Activated T-cell treated with anti-CD3 and anti-CD28 coated beads, Interleukin-2, amount 50 U/mL, for 4 hours (primary cell): ENCODE data around the gene VSIR. TPM values are rescaled to one million over a fixed set of nuclear protein-coding genes. Genes with fewer than 3 reads are reported as not detected.

Experiments used
- ATAC-seq, 2 donors: fragments of 200-7000 bp; cut with Tn5 transposase; one replicate each; pipeline ENCODE4 v1.10.0; 2021
- DNase-seq: peaks from one replicate; pipeline ENCODE4 v3.0.0-alpha.2; 2020
- H3K27me3 Mint-ChIP-seq: one replicate; pipeline ENCODE4 v1.8.0; 2021; ENCODE audit warnings: low read depth, mixed read lengths
- H3K36me3 Mint-ChIP-seq: one replicate; pipeline ENCODE4 v1.8.0; 2022; ENCODE audit warnings: mixed read lengths; ENCODE audit not compliant: insufficient read depth
- H3K4me1 Mint-ChIP-seq: one replicate; pipeline ENCODE4 v1.8.0; 2021; ENCODE audit warnings: low read depth, mixed read lengths
- H3K4me3 Mint-ChIP-seq: one replicate; pipeline ENCODE4 v1.8.0; 2021; ENCODE audit warnings: mild to moderate bottlenecking, moderate library complexity, mixed read lengths
- H3K9me3 Mint-ChIP-seq: one replicate; pipeline ENCODE4 v1.8.0; 2021; ENCODE audit warnings: mixed read lengths
- total RNA-seq, 3 donors: library from RNA; stranded (reverse); gene quantifications; one replicate each; pipeline ENCODE4 v1.2.1, GENCODE V29; 2021

The VSIR gene
- total RNA-seq, 3 donors from 2014 or later = 238 to 274 (median 240) TPM

GRCh38 chr10:71812016-71812912, 38.9 kb upstream of the VSIR start:
- no peaks in the 10 kb centered on the region for H3K4me1 Mint-ChIP-seq
- H3K36me3 Mint-ChIP-seq = peaks cover 11% of the 10 kb centered on the region
- no peaks in the 10 kb centered on the region for H3K27me3 Mint-ChIP-seq
- no peak overlapping the region for H3K4me3 Mint-ChIP-seq
- no peaks in the 10 kb centered on the region for H3K9me3 Mint-ChIP-seq
- DNase-seq (peak; percentile 82), ATAC-seq (peak; percentile 93 to 96)

DNA sequence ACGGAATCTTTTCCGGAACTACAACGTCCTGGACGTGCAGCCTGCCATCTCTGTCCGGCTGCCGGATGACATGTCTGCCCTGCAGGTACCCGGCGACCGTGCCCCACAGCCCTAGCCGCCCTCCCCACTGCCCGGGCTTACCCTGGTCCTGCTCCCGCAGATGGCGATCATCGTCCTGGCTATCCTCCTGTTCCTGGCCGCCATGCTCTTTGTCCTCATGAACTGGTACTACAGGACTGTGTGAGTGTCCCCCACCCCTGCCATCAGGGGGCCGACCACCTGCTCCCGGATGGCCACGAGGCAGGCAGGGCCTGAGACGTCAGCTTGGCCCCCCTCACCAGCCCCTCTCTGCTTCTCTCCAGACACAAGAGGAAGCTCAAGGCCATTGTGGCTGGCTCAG, 38.0 kb upstream of the VSIR start:
- H3K4me1 Mint-ChIP-seq = no peaks in the 10 kb centered on the region
- H3K9me3 Mint-ChIP-seq = no peaks in the 10 kb centered on the region
- peaks cover 6% of the 10 kb centered on the region for H3K36me3 Mint-ChIP-seq
- no peaks in the 10 kb centered on the region for H3K27me3 Mint-ChIP-seq
- DNase-seq = no peak
- no peak for ATAC-seq
- no peak overlapping the region for H3K4me3 Mint-ChIP-seq

GRCh38 chr10:71810048-71810750, 36.9 kb upstream of the VSIR start:
- Mint-ChIP-seq H3K4me1 (no peaks in the 10 kb centered on the region), H3K27me3 (no peaks in the 10 kb centered on the region), H3K36me3 (no peaks in the 10 kb centered on the region), H3K4me3 (no peak overlapping the region), H3K9me3 (no peaks in the 10 kb centered on the region)
- DNase-seq (no peak), ATAC-seq (no peak)

GRCh38 chr10:71809628-71810027, 36.3 kb upstream of the VSIR start:
- Mint-ChIP-seq H3K27me3 (no peaks in the 10 kb centered on the region), H3K4me1 (no peaks in the 10 kb centered on the region), H3K36me3 (no peaks in the 10 kb centered on the region), H3K9me3 (no peaks in the 10 kb centered on the region), H3K4me3 (no peak overlapping the region)
- DNase-seq (no peak), ATAC-seq (no peak)

DNA sequence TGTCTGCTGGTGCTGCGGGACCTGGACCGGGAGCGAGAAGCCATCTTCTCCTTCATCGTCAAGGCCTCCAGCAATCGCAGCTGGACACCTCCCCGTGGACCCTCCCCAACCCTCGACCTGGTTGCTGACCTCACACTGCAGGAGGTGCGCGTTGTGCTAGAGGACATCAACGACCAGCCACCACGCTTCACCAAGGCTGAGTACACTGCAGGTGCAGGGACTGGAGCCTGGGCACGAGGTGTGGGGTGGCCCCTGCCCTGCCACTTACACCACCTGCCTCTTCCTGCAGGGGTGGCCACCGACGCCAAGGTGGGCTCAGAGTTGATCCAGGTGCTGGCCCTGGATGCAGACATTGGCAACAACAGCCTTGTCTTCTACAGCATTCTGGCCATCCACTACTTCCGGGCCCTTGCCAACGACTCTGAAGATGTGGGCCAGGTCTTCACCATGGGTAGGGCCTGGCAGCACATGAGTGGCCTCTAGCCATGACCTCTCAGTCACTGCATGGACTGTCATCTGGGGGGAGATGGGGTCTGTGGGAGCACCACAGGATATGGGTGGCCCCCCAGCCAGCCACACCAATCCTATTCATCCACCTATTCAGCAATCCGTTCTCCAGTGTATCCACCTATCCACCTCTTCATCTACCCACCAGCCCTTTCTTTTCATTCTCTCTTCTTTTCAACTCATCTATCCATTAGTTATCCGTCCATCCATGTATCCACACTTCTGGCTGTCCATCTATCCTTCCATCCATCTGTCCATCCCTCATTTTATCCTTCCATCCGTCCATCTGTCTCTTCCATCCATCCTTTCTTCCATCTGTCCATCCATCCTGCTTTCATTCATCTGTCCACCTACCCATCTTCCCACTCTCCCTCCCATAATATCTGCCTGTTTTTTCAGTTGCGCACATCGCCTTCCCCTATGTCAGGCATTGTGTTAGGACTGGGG, 34.5 kb upstream of the VSIR start:
- no peaks in the 10 kb centered on the region for H3K27me3 Mint-ChIP-seq
- ATAC-seq (no peak), DNase-seq (no peak)
- H3K4me3 Mint-ChIP-seq = no peak overlapping the region
- no peaks in the 10 kb centered on the region for H3K9me3 Mint-ChIP-seq
- no peaks in the 10 kb centered on the region for H3K4me1 Mint-ChIP-seq
- no peaks in the 10 kb centered on the region for H3K36me3 Mint-ChIP-seq

DNA sequence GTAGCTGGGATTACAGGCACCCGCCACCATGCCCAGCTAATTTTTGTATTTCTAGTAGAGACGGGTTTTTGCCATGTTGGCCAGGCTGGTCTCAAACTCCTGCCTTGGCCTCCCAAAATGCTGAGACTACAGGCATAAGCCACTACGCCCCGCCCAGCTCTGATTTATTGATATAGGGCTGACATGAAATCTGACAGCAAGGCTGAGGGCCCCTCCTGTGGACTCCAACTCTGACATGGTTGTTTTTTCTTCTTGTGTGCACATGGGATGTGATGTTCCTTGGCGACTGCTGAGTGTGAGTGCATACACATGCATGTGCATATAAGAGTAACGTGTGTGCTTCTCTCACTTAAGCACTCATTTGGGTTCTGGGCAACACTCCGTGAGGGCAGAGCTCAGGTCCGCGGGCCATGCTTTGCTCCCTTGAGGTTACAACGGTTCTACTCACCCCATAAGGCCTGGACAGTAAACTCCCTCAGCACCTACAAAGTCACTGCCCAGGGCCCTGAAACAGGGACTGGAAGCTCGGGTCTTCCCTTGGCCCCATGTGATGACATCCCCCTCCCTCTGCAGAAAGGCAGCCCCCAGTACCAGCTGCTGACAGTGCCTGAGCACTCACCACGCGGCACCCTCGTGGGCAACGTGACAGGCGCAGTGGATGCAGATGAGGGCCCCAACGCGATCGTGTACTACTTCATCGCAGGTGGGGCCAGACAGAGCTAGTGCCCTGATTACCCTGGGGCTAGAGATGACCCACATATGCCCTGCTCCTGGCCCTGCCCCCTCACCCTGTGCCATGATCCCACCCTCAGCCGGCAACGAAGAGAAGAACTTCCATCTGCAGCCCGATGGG, 33.6 kb upstream of the VSIR start:
- Mint-ChIP-seq H3K4me1 (no peaks in the 10 kb centered on the region), H3K36me3 (no peaks in the 10 kb centered on the region), H3K4me3 (no peak overlapping the region), H3K9me3 (no peaks in the 10 kb centered on the region), H3K27me3 (no peaks in the 10 kb centered on the region)
- ATAC-seq (no peak), DNase-seq (no peak)

GRCh38 chr10:71805776-71806703, 32.7 kb upstream of the VSIR start:
- Mint-ChIP-seq H3K27me3 (no peaks in the 10 kb centered on the region), H3K4me1 (no peaks in the 10 kb centered on the region), H3K4me3 (no peak overlapping the region), H3K9me3 (no peaks in the 10 kb centered on the region), H3K36me3 (no peaks in the 10 kb centered on the region)
- ATAC-seq (no peak), DNase-seq (no peak)

DNA sequence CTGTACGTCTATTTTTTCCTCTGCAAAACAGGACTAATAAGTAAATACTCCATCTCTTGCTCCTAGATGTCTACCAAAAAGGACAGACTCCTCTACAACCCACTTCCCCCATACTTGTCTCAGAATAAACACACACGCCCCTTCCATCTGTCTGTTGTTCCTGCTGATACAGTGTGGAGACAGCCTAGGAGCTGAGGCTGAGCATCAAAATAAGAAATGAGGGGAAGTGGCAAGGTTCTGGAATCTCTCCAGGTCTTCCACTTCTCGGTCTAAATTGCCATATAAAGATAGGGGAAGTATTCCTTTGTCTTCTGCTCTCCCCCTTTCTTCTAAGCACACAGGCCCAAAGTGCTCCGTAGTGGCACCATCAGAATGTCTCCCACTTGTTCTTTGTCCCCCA, 30.8 kb upstream of the VSIR start:
- no peaks in the 10 kb centered on the region for H3K36me3 Mint-ChIP-seq
- DNase-seq (no peak), ATAC-seq (no peak)
- H3K4me1 Mint-ChIP-seq = no peaks in the 10 kb centered on the region
- H3K27me3 Mint-ChIP-seq = no peaks in the 10 kb centered on the region
- H3K4me3 Mint-ChIP-seq = no peak overlapping the region
- no peaks in the 10 kb centered on the region for H3K9me3 Mint-ChIP-seq

GRCh38 chr10:71802715-71803488, 29.6 kb upstream of the VSIR start:
- Mint-ChIP-seq H3K27me3 (no peaks in the 10 kb centered on the region), H3K36me3 (no peaks in the 10 kb centered on the region), H3K4me3 (no peak overlapping the region), H3K4me1 (no peaks in the 10 kb centered on the region), H3K9me3 (no peaks in the 10 kb centered on the region)
- ATAC-seq (no peak), DNase-seq (no peak)

DNA sequence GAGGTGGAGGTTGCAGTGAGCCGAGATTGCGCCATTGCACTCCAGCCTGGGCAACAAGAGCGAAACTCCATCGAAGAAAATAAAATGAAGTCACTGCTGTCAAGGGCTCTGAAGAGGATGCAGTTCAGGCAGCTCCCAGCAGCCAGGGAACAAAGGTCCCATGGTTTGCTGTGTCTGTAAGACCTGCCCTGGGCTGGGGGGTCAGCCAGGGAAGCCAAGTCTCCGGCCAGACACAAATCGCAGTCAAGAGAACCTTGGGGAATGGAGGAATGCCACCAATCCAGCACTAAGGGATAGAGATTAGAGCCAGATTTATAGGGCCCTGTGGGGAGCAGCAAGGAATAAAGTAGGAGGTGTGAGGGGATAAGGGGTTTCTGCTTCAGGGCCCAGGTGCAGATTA, 28.9 kb upstream of the VSIR start:
- Mint-ChIP-seq H3K27me3 (no peaks in the 10 kb centered on the region), H3K9me3 (no peaks in the 10 kb centered on the region), H3K4me1 (peaks cover 5% of the 10 kb centered on the region), H3K4me3 (no peak overlapping the region), H3K36me3 (no peaks in the 10 kb centered on the region)
- DNase-seq (no peak), ATAC-seq (no peak)

GRCh38 chr10:71801361-71801760, 28.0 kb upstream of the VSIR start:
- Mint-ChIP-seq H3K27me3 (no peaks in the 10 kb centered on the region), H3K4me3 (no peak overlapping the region), H3K9me3 (no peaks in the 10 kb centered on the region), H3K36me3 (no peaks in the 10 kb centered on the region), H3K4me1 (peaks cover 8% of the 10 kb centered on the region)
- no peak for DNase-seq
- ATAC-seq = no peak
